Activated naive CD4-positive, alpha-beta T cell treated with anti-CD3 and anti-CD28 coated beads for 36 hours (primary cell): Measurements from ENCODE around the gene UBE4A. TPM values are rescaled to one million over a fixed set of nuclear protein-coding genes. Genes with fewer than 3 reads are reported as not detected.

Experiments
- CTCF ChIA-PET: fragments of 350-600 bp; sonication (Branson Sonifier 250); formaldehyde crosslinking; loops from one replicate; lab custom pipeline; 2021; ENCODE audit warnings: antibody characterized with exemption; lab: Charles Lee
- DNase-seq: peaks from one replicate; pipeline ENCODE4 v3.0.0-alpha.2; 2020
- H3K27ac Mint-ChIP-seq: one replicate; pipeline ENCODE4 v1.8.0; 2021; ENCODE audit warnings: mild to moderate bottlenecking, mixed read lengths
- H3K27me3 Mint-ChIP-seq: one replicate; pipeline ENCODE4 v1.8.0; 2021; ENCODE audit warnings: low read depth, mixed read lengths
- H3K36me3 Mint-ChIP-seq: one replicate; pipeline ENCODE4 v1.8.0; 2021; ENCODE audit warnings: low read depth, mixed read lengths
- H3K4me1 Mint-ChIP-seq: one replicate; pipeline ENCODE4 v1.8.0; 2021; ENCODE audit warnings: low read depth, mixed read lengths
- H3K4me3 Mint-ChIP-seq: one replicate; pipeline ENCODE4 v1.8.0; 2021; ENCODE audit warnings: mild to moderate bottlenecking, moderate library complexity, mixed read lengths
- H3K9me3 Mint-ChIP-seq: one replicate; pipeline ENCODE4 v1.8.0; 2021; ENCODE audit warnings: mixed read lengths
- intact Hi-C: fragments of 100-400 bp; cut with micrococcal nuclease; formaldehyde crosslinking; loops from one replicate; pipeline ENCODE4 v1.15.1; 2023
- total RNA-seq, 2 experiments: library from RNA; stranded (reverse); gene quantifications; one replicate each; pipeline ENCODE4 v1.2.3, GENCODE V29; 2021

UBE4A gene
- total RNA-seq, 2 experiments from 2014 or later = 35.3 to 35.7 TPM

DNA sequence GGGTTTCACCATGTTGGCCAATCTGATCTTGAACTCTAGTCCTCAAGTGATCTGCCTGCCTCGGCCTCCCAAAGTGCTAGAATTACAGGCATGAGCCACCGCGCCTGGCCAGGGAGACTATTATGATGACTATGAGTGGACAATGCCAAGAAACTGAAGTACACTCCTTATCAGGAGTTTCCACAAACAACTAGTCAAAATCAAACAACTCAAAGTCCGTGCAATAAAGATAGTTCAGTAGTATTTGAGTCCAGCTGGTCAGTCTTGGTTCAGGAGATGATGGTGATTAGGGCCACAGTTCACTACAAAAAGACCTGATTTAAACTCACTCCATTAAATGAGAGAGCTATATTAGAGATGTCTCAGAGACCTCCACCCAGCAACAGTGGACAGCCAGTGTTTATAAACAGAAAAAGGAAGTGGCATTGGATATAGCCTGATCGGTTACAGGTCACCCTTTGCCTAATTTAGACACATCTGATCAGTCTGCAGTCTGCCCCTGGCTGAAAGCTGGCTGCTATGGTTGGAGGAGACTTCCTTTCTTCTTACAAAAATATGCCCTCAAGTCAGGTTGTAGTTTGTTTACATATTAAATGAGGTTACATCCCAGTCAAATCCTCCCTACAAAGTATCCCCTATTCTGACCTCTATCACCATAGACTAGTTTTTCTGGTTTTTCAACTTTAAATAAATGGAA, 37.9 kb upstream of the UBE4A start:
- H3K27ac Mint-ChIP-seq = no peak overlapping the region
- intact Hi-C loops = no loop called here
- H3K36me3 Mint-ChIP-seq = peaks cover 7% of the 10 kb centered on the region
- H3K4me3 Mint-ChIP-seq = no peak overlapping the region
- peaks cover 54% of the 10 kb centered on the region for H3K4me1 Mint-ChIP-seq
- no peak for DNase-seq
- H3K27me3 Mint-ChIP-seq = no peaks in the 10 kb centered on the region
- no peaks in the 10 kb centered on the region for H3K9me3 Mint-ChIP-seq
- CTCF ChIA-PET = interaction anchor here (0.8 kb wide), 1 partner anchor 123 kb away, joined by 3 read pairs; no protein-coding TSS in a partner anchor

DNA sequence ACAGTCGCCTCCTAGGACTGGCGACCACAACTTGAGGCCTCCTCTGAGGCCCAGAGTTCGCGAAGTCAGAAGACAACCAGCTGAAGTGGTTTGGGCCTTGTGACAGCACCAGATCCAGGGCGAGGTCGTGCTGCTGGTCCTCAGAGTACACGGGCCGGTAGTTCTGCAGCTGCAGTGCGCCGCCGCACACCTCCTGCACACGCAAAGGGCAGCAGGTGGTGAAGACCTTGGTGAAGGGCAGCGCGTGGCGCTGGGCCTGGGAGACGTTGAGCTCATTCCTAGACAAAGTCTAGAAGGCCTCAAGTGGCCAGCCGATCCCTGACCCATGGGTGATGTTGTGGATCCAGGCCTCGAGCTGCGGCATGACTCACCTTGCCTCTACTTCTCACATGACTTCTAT, 36.7 kb upstream of the UBE4A start:
- Mint-ChIP-seq H3K27me3 (no peaks in the 10 kb centered on the region), H3K4me1 (peaks cover 45% of the 10 kb centered on the region), H3K4me3 (no peak overlapping the region), H3K36me3 (no peaks in the 10 kb centered on the region), H3K27ac (no peak overlapping the region), H3K9me3 (no peaks in the 10 kb centered on the region)
- intact Hi-C loops = no loop called here
- CTCF ChIA-PET = interaction anchor here (1.1 to 2.2 kb wide), 5 partner anchors 10 to 30 kb away, joined by 3 to 5 read pairs (median 4); no protein-coding TSS in a partner anchor
- DNase-seq = no peak

DNA sequence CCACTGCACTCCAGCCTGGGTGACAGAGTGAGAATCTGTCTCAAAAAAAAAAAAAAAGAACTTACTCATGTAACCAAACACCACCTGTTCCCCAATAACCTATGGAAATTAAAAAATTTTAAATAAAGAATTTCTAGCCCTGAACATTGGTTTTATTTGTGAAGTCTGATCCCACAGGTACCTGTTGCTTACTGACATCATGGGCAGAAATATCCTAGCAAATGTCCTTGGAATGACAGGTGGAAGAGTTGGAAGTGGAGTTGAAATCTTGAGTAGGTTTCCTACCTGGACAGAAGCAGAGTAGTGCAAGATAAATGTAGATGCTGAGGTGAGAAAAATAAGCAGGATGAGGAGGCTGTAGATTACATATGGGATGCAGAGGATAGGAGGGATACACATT, 34.1 kb upstream of the UBE4A start:
- H3K4me3 Mint-ChIP-seq = no peak overlapping the region
- intact Hi-C loops = no loop called here
- no peak for DNase-seq
- peaks cover 29% of the 10 kb centered on the region for H3K4me1 Mint-ChIP-seq
- no peak overlapping the region for H3K27ac Mint-ChIP-seq
- CTCF ChIA-PET = no interaction called here
- H3K36me3 Mint-ChIP-seq = no peaks in the 10 kb centered on the region
- no peaks in the 10 kb centered on the region for H3K9me3 Mint-ChIP-seq
- H3K27me3 Mint-ChIP-seq = no peaks in the 10 kb centered on the region

DNA sequence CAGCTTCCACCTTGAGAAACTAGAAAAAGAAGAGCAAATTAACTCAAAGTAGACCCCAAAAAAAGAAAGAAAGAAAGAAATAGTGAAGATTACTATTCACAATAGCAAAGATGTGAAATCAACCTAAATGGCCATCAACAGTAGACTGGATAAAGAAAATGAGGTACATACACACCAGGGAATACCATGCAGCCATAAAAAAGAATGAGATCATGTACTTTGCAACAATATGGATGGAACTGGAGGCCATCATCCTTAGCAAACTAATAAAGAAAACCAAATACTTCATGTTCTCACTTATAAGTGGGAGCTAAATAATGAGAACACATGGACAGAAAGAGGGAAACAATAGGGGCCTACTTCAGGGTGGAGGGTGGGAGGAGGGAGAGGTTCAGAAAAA, 30.7 kb upstream of the UBE4A start:
- peaks cover 1% of the 10 kb centered on the region for H3K9me3 Mint-ChIP-seq
- H3K36me3 Mint-ChIP-seq = peaks cover 4% of the 10 kb centered on the region
- no peak for DNase-seq
- no peak overlapping the region for H3K27ac Mint-ChIP-seq
- CTCF ChIA-PET = interaction anchor here (0.7 kb wide), 1 partner anchor 304 kb away, joined by 3 read pairs; no protein-coding TSS in a partner anchor
- peaks cover 20% of the 10 kb centered on the region for H3K4me1 Mint-ChIP-seq
- no peaks in the 10 kb centered on the region for H3K27me3 Mint-ChIP-seq
- H3K4me3 Mint-ChIP-seq = no peak overlapping the region
- intact Hi-C loops = no loop called here

DNA sequence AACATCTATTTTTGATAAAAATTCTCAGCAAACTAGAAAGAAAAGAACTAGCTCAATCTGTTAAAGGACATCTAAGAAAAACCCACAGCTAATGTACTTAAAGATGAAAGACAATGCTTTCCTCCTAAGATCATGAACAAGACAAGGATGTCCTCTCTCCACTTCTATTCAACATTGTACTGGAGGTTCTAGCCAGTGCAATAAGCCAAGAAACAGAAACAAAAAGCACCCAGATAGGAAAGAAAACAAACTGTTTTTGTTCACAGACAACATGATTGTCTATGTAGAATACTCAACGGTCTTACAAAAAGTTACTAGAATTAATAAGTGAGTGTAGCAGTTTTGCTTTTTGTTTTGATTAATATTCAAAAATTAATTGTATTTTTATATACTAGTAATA, 24.7 kb upstream of the UBE4A start:
- Mint-ChIP-seq H3K36me3 (peaks cover 32% of the 10 kb centered on the region), H3K27ac (peak overlapping the region; percentile 91), H3K4me1 (peaks cover 44% of the 10 kb centered on the region), H3K4me3 (peak overlapping the region; percentile 53), H3K9me3 (peaks cover 1% of the 10 kb centered on the region), H3K27me3 (no peaks in the 10 kb centered on the region)
- intact Hi-C loops = no loop called here
- CTCF ChIA-PET = interaction anchor here (0.6 to 1.1 kb wide), 3 partner anchors 11 to 36 kb away, joined by 3 to 5 read pairs (median 4); no protein-coding TSS in a partner anchor
- no peak for DNase-seq

DNA sequence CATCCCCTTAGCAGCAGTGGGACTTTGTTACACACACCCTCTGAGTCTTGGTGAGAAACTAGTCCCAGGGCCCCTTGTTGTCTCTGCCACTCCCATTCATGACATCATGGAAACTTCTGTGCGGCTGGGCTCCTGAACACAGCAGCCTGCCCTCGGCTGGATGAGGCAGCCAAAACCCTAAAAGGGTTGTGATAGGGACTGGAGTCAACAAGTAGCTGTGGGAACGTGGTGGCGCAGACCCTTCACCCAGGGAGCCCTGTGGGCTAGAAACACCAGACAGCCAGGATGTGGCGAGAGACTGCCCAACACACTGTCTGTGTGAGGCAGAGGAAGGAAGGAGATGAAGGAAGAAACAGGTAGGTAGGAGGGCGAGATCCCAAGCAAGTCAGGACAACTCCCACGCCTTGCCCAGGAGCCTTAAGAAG, 20.8 kb upstream of the UBE4A start:
- peak; percentile 97 for DNase-seq
- peaks cover 43% of the 10 kb centered on the region for H3K4me1 Mint-ChIP-seq
- H3K9me3 Mint-ChIP-seq = no peaks in the 10 kb centered on the region
- CTCF ChIA-PET = interaction anchor here (0.8 to 9.3 kb wide), 6 partner anchors 9 to 43 kb away, joined by 4 to 110 read pairs (median 5); partner anchors contain the start of gene CD3E
- peak overlapping the region; percentile 100 for H3K27ac Mint-ChIP-seq
- peaks cover 50% of the 10 kb centered on the region for H3K36me3 Mint-ChIP-seq
- H3K27me3 Mint-ChIP-seq = no peaks in the 10 kb centered on the region
- H3K4me3 Mint-ChIP-seq = peak overlapping the region; percentile 81
- intact Hi-C loops = loop anchor here (1.0 kb wide), 1 partner anchor 106 kb away; no protein-coding TSS in a partner anchor

DNA sequence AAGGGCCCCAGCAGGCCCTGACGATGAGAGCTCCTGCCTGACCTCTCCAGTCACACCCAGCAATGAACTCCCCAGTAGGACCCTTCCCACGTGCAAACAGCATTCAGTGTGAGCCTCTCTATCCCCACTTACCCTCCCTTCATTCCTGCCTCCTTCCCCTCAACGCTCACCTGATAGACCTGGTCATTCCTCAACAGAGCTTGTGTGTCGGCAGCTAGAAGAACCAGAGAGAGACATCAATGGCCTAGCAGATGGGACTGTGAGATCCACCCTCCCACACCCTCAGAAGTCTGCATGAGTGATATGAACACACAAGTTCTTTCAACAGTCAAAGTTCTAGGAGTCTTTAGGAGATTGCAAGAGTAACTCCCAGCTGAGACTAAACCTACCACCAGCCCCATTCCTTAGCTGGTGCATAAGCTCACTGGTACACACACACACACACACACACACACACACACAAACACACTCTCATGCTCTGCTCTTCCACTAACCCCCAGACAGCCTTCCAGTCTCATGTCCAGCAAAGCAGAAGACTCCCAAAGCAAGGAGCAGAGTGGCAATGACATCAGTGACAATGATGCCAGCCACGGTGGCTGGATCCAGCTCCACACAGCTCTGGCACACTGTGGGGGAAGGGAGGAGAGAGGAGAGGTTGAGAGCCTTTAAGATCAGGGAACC, 20.0 kb upstream of the UBE4A start:
- peaks cover 50% of the 10 kb centered on the region for H3K36me3 Mint-ChIP-seq
- CTCF ChIA-PET = interaction anchor here (0.8 to 9.3 kb wide), 5 partner anchors 8 to 44 kb away, joined by 4 to 110 read pairs (median 5); partner anchors contain the start of gene CD3E
- DNase-seq = peak; percentile 55
- peaks cover 42% of the 10 kb centered on the region for H3K4me1 Mint-ChIP-seq
- intact Hi-C loops = no loop called here
- H3K4me3 Mint-ChIP-seq = peak overlapping the region; percentile 81
- no peaks in the 10 kb centered on the region for H3K9me3 Mint-ChIP-seq
- no peaks in the 10 kb centered on the region for H3K27me3 Mint-ChIP-seq
- H3K27ac Mint-ChIP-seq = peak overlapping the region; percentile 100

DNA sequence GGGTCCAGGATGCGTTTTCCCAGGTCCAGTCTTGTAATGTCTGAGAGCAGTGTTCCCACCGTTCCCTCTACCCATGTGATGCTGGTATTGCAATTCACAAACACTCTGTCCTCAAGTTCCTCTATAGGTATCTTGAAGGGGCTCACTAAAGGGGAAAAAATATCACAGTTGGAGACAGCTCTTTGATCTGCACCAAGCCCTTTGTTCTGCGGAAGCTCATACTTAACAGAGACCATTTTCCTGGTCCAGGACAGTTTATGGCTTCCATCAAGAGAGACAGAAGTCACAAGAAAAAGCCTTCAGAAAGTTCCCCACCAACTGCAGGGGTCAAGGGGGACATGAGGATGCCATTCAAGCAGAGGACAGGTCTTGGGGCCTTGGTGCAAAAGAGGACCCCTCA, 19.0 kb upstream of the UBE4A start:
- intact Hi-C loops = no loop called here
- Mint-ChIP-seq H3K9me3 (no peaks in the 10 kb centered on the region), H3K4me1 (peaks cover 36% of the 10 kb centered on the region), H3K27me3 (no peaks in the 10 kb centered on the region), H3K27ac (peak overlapping the region; percentile 100), H3K36me3 (peaks cover 54% of the 10 kb centered on the region), H3K4me3 (peak overlapping the region; percentile 81)
- no peak for DNase-seq
- CTCF ChIA-PET = interaction anchor here (0.9 to 9.3 kb wide), 4 partner anchors 13 to 45 kb away, joined by 3 to 110 read pairs (median 9); partner anchors contain the start of genes CD3E and UBE4A

DNA sequence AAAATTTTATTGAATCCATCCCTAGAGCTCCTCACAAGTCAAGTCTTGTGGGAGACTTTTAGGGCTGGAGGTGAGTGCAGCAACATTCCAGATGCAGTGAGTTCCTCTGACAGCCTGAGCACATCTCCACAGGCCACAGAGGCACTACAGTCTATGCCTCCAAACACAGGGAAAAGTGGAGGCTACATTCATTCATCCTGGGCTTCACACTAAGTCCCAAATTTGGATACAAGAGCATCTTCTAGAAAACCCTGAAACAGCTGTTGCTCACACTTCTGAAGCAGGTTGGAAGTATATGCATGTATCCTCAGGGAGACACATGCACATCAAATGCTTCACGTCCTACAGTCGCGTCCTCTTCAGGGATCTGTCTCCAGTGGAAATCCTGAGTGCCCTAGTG, 18.1 kb upstream of the UBE4A start:
- intact Hi-C loops = no loop called here
- Mint-ChIP-seq H3K36me3 (peaks cover 58% of the 10 kb centered on the region), H3K4me1 (peaks cover 41% of the 10 kb centered on the region), H3K4me3 (peak overlapping the region; percentile 81), H3K27ac (peak overlapping the region; percentile 100), H3K9me3 (no peaks in the 10 kb centered on the region), H3K27me3 (no peaks in the 10 kb centered on the region)
- CTCF ChIA-PET = interaction anchor here (0.6 to 9.3 kb wide), 7 partner anchors 12 to 143 kb away, joined by 3 to 110 read pairs (median 5); partner anchors contain the start of genes CD3E and UBE4A
- DNase-seq = no peak

DNA sequence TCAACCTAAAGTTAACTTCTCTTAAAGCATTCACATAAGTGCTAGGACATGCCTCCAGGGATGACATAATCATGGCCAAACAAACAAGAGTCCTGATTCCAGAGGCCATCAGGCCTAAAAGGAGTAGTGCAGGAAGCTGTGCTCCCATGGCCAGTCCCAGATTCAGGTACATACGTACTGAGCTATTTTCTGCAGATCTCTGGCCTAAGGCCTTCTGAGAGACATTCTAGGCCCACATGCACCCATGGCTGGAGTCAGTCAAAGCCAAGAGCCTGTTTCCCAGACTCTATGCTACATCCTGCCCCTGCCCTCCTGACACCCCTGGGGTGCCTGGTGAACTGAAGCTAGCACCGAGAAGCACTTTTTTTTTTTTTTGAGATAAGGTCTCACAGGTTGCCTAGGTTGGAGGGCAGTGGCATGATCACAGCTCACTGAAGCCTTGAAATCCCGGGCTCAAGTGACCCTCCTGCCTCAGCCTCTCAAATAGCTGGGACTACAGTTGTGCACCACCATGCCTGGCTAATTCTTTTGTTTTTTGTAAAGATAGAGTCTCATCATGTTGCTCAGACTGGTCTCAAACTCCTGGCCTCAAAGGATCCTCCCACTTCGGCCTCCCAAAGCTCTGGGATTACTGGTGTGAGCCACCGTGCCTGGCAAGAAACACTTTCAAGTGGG, 17.4 kb upstream of the UBE4A start:
- Mint-ChIP-seq H3K4me3 (peak overlapping the region; percentile 81), H3K4me1 (peaks cover 43% of the 10 kb centered on the region), H3K9me3 (no peaks in the 10 kb centered on the region), H3K27me3 (no peaks in the 10 kb centered on the region), H3K27ac (peak overlapping the region; percentile 100), H3K36me3 (peaks cover 56% of the 10 kb centered on the region)
- intact Hi-C loops = loop anchor here (1.0 to 2.0 kb wide), 8 partner anchors 17 to 528 kb away; partner anchors contain the start of genes CD3E and UBE4A
- CTCF ChIA-PET = interaction anchor here (0.6 to 9.3 kb wide), 10 partner anchors 9 to 253 kb away, joined by 3 to 110 read pairs (median 5); partner anchors contain the start of genes CD3E, JAML and MPZL3
- peak; percentile 56 for DNase-seq

DNA sequence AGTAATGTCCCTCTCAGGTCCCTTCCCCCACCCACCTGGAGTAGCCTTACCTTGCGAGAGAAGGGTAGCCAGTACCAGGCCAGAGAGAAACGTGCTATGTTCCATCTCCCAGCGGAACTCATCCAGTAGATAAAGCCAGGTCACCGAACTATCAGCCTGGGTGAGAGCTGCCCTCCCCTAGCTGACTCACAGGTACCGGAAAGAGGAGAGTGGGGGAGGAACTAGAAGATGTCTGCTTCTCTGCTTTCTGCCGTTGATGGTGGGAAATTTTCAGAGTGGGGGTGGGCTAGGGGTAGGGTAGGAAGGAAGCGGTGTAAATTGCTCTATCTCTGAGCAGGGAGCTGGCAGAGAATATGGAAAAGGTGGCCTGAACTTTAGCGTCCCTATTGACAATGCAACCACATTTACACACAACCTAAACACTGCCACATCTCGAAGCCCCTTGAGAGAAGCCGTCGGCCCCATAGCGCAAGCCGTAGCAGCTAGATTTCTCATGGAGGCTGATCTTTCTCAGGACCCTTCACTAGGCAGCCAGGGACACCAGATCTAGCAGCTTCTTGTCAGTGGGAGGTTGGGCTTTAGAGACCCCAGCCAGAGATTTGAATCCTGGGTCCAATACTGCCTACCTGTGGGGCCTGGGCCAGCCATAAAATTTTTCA, 16.8 kb upstream of the UBE4A start, which contains the start of gene CD3D:
CD3D (minus strand) TSS at position 203 of the 659 bp plus-strand sequence; CDS start at position 105, 98 bp downstream.
- Mint-ChIP-seq H3K4me3 (peak within 1 kb of the TSS; percentile 81), H3K36me3 (peaks cover 55% of the 10 kb centered on the region), H3K27me3 (no peaks in the 10 kb centered on the region), H3K9me3 (no peaks in the 10 kb centered on the region), H3K27ac (peak within 1 kb of the TSS; percentile 100), H3K4me1 (peaks cover 47% of the 10 kb centered on the region)
- peak; percentile 89 for DNase-seq
- intact Hi-C loops = loop anchor here (1.0 to 2.0 kb wide), 8 partner anchors 17 to 528 kb away; partner anchors contain the start of genes CD3E and UBE4A
- CTCF ChIA-PET = interaction anchor here (0.6 to 9.3 kb wide), 10 partner anchors 9 to 773 kb away, joined by 3 to 110 read pairs (median 5); partner anchors contain the start of genes CD3E, JAML and MPZL3
